GM12878 (cell line): ENCODE data around the gene RFXAP. TPM values are rescaled to one million over a fixed set of nuclear protein-coding genes. Genes with fewer than 3 reads are reported as not detected.

Experiments used
- CREB1 ChIP-seq: IDR thresholded peaks from 2 replicates; pipeline ENCODE4 v1.6.1; 2012; ENCODE audit warnings: low read depth, mild to moderate bottlenecking, inconsistent platforms
- MAX ChIP-seq: IDR thresholded peaks from 2 replicates; pipeline ENCODE4 v1.6.1; 2012; ENCODE audit warnings: low read depth, low read length, improper control_type of control experiment
- NFIC ChIP-seq: IDR thresholded peaks from 2 replicates; pipeline ENCODE4 v1.6.1; 2012; ENCODE audit warnings: low read depth, mild to moderate bottlenecking, inconsistent platforms, low read length, moderate library complexity
- NFXL1 ChIP-seq: fragments of 450-650 bp; IDR thresholded peaks from 2 replicates; pipeline ENCODE4 v1.6.1; 2017; ENCODE audit warnings: antibody characterized with exemption, mild to moderate bottlenecking, borderline replicate concordance
- SIN3A ChIP-seq: IDR thresholded peaks from 2 replicates; pipeline ENCODE4 v1.6.1; 2012; ENCODE audit warnings: low read depth, low read length, improper control_type of control experiment
- SUPT20H ChIP-seq: IDR thresholded peaks from 2 replicates; pipeline ENCODE4 v1.6.1; 2011; ENCODE audit warnings: low read depth, mild to moderate bottlenecking, low read length, moderate library complexity, borderline replicate concordance; ENCODE audit not compliant: control insufficient read depth
- SUZ12 ChIP-seq: fragments of 200-600 bp; sonication (generic); IDR thresholded peaks from one replicate; pipeline ENCODE4 v1.6.1; 2018; ENCODE audit warnings: antibody characterized with exemption, mild to moderate bottlenecking; ENCODE audit not compliant: unreplicated experiment
- TCF3 ChIP-seq: IDR thresholded peaks from 2 replicates; pipeline ENCODE4 v1.6.1; 2012; ENCODE audit warnings: low read depth, mild to moderate bottlenecking, low read length, borderline replicate concordance; ENCODE audit not compliant: insufficient read depth
- ZBED1 ChIP-seq: IDR thresholded peaks from 2 replicates; pipeline ENCODE4 v1.6.1; 2016; ENCODE audit warnings: borderline replicate concordance
- polyA plus RNA-seq, 11 experiments: library from polyadenylated mRNA; depleted of rRNA in 4 of 11; unstranded in 6 of 11; stranded (reverse) in 5 of 11; fragments of >200 nt; fragmentation: Nextera tagmentation in 4 of 11; fragmentation: Illumina TruSeq in 1 of 11; extraction: Ambion mirVana in 4 of 11; extraction: Trizol in 1 of 11; gene quantifications; 1 replicate in 1 of 11; 2 replicates in 10 of 11; pipeline versions ENCODE4 v1.2.1 to v1.2.3, GENCODE V29; 2011 to 2016; ENCODE audit warnings: inconsistent platforms in 2 of 11, missing spikeins in 2 of 11, low read depth in 1 of 11
- total RNA-seq, 4 experiments: library from RNA; depleted of rRNA in 3 of 4; stranded (reverse); fragments of >200 nt in 3 of 4; fragmentation: Illumina TruSeq in 1 of 4; extraction: Trizol in 1 of 4; gene quantifications; 2 replicates each; pipeline versions ENCODE4 v1.2.1 to v1.2.3, GENCODE V29; 2013 to 2021
- TF ChIP-seq, protein P1 (sequence below): fragments of 450-650 bp; IDR thresholded peaks from 2 replicates; pipeline ENCODE4 v1.6.1; 2017; ENCODE audit warnings: mild to moderate bottlenecking, moderate library complexity
- TF ChIP-seq, protein P2 (sequence below): fragments of 450-650 bp; formaldehyde crosslinking; IDR thresholded peaks from 2 replicates; pipeline ENCODE4 v1.4.0; 2020; ENCODE audit warnings: mild to moderate bottlenecking, moderate library complexity

Gene RFXAP
- total and polyA plus RNA-seq, 10 of the 15 experiments (the other 5 are each of a cell fraction or from before 2014, with no cell fraction given): 3.4 to 13.3 (median 7.7) TPM

DNA sequence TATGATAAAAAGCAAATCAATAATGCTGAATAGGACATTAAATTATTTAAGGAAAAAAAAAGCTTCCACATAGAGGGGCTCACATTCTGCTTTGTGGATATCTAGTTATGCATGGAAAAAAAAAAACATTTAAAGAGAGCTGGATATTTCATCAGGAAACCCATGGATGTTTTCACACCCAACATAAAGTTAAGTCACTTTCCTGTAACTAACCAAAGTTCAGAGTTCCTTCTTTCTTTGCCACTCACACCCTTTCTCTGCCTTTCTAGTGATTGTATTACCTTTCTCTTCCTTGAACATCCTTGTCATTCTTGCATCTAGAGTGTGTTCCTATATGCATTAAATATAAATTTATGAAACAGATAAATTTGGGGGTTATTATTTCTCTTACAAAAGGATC is 47.2 kb downstream of the RFXAP start (continued):
- TF ChIP-seq, protein P1, sequence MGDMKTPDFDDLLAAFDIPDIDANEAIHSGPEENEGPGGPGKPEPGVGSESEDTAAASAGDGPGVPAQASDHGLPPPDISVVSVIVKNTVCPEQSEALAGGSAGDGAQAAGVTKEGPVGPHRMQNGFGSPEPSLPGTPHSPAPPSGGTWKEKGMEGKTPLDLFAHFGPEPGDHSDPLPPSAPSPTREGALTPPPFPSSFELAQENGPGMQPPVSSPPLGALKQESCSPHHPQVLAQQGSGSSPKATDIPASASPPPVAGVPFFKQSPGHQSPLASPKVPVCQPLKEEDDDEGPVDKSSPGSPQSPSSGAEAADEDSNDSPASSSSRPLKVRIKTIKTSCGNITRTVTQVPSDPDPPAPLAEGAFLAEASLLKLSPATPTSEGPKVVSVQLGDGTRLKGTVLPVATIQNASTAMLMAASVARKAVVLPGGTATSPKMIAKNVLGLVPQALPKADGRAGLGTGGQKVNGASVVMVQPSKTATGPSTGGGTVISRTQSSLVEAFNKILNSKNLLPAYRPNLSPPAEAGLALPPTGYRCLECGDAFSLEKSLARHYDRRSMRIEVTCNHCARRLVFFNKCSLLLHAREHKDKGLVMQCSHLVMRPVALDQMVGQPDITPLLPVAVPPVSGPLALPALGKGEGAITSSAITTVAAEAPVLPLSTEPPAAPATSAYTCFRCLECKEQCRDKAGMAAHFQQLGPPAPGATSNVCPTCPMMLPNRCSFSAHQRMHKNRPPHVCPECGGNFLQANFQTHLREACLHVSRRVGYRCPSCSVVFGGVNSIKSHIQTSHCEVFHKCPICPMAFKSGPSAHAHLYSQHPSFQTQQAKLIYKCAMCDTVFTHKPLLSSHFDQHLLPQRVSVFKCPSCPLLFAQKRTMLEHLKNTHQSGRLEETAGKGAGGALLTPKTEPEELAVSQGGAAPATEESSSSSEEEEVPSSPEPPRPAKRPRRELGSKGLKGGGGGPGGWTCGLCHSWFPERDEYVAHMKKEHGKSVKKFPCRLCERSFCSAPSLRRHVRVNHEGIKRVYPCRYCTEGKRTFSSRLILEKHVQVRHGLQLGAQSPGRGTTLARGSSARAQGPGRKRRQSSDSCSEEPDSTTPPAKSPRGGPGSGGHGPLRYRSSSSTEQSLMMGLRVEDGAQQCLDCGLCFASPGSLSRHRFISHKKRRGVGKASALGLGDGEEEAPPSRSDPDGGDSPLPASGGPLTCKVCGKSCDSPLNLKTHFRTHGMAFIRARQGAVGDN: no peak
- TF ChIP-seq NFIC (no peak), TCF3 (no peak), ZBED1 (no peak), SIN3A (no peak), SUZ12 (no peak), NFXL1 (no peak), MAX (no peak), CREB1 (no peak), SUPT20H (no peak)
- TF ChIP-seq, protein P2, sequence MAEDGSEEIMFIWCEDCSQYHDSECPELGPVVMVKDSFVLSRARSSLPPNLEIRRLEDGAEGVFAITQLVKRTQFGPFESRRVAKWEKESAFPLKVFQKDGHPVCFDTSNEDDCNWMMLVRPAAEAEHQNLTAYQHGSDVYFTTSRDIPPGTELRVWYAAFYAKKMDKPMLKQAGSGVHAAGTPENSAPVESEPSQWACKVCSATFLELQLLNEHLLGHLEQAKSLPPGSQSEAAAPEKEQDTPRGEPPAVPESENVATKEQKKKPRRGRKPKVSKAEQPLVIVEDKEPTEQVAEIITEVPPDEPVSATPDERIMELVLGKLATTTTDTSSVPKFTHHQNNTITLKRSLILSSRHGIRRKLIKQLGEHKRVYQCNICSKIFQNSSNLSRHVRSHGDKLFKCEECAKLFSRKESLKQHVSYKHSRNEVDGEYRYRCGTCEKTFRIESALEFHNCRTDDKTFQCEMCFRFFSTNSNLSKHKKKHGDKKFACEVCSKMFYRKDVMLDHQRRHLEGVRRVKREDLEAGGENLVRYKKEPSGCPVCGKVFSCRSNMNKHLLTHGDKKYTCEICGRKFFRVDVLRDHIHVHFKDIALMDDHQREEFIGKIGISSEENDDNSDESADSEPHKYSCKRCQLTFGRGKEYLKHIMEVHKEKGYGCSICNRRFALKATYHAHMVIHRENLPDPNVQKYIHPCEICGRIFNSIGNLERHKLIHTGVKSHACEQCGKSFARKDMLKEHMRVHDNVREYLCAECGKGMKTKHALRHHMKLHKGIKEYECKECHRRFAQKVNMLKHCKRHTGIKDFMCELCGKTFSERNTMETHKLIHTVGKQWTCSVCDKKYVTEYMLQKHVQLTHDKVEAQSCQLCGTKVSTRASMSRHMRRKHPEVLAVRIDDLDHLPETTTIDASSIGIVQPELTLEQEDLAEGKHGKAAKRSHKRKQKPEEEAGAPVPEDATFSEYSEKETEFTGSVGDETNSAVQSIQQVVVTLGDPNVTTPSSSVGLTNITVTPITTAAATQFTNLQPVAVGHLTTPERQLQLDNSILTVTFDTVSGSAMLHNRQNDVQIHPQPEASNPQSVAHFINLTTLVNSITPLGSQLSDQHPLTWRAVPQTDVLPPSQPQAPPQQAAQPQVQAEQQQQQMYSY (CRISPR knock-in tag): no peak
